Neural progenitor cell (in vitro differentiated cells): ENCODE data around the gene MTTP. TPM values are rescaled to one million over a fixed set of nuclear protein-coding genes. Genes with fewer than 3 reads are reported as not detected.

ENCODE experiments used
- DNase-seq: peaks from one replicate; pipeline ENCODE4 v3.0.0-alpha.2; 2016; ENCODE audit warnings: low spot score
- H2AFZ ChIP-seq: fragments of 200-600 bp; sonication (generic); replicated peaks from 2 replicates; pipeline ENCODE4 v1.6.1; 2016; ENCODE audit warnings: antibody characterized with exemption
- H3F3A ChIP-seq: fragments of 200-600 bp; sonication (generic); 2 replicates; pipeline ENCODE4 v1.6.1; 2016; ENCODE audit warnings: antibody characterized with exemption, low read depth
- H3K27ac ChIP-seq: fragments of 200-600 bp; sonication (generic); 2 replicates; pipeline ENCODE4 v1.5.1; 2016; ENCODE audit warnings: mild to moderate bottlenecking
- H3K27me3 ChIP-seq: fragments of 200-600 bp; sonication (generic); 2 replicates; pipeline ENCODE4 v1.6.1; 2016; ENCODE audit warnings: mild to moderate bottlenecking, moderate library complexity
- H3K36me3 ChIP-seq: fragments of 200-600 bp; sonication (generic); 2 replicates; pipeline ENCODE4 v1.5.1; 2016
- H3K4me1 ChIP-seq: fragments of 200-600 bp; sonication (generic); 2 replicates; pipeline ENCODE4 v1.6.1; 2016; ENCODE audit warnings: mixed run types
- H3K4me2 ChIP-seq: fragments of 200-600 bp; sonication (generic); 2 replicates; pipeline ENCODE4 v1.6.1; 2016
- H3K4me3 ChIP-seq: fragments of 200-600 bp; sonication (generic); 2 replicates; pipeline ENCODE4 v1.5.1; 2016
- H3K79me2 ChIP-seq: fragments of 200-600 bp; sonication (generic); 2 replicates; pipeline ENCODE4 v1.6.1; 2016; ENCODE audit warnings: low read depth
- H3K9ac ChIP-seq: fragments of 200-600 bp; sonication (generic); 2 replicates; pipeline ENCODE4 v1.6.1; 2016
- H3K9me3 ChIP-seq: fragments of 200-600 bp; sonication (generic); 2 replicates; pipeline ENCODE4 v1.5.1; 2016; ENCODE audit warnings: low read depth
- H4K20me1 ChIP-seq: fragments of 200-600 bp; sonication (generic); 2 replicates; pipeline ENCODE4 v1.6.1; 2016; ENCODE audit warnings: low read depth
- H3K27ac Mint-ChIP-seq: 3 replicates; pipeline ENCODE4 v1.8.0; 2021; ENCODE audit warnings: mixed read lengths
- H3K27me3 Mint-ChIP-seq: 2 replicates; pipeline ENCODE4 v1.8.0; 2022; ENCODE audit warnings: low read depth, mild to moderate bottlenecking, inconsistent platforms, moderate library complexity, mixed read lengths; ENCODE audit not compliant: insufficient read depth
- H3K36me3 Mint-ChIP-seq: 3 replicates; pipeline ENCODE4 v1.8.0; 2021; ENCODE audit warnings: mixed read lengths
- H3K4me1 Mint-ChIP-seq: 3 replicates; pipeline ENCODE4 v1.8.0; 2021; ENCODE audit warnings: mixed read lengths
- H3K4me3 Mint-ChIP-seq: 3 replicates; pipeline ENCODE4 v1.8.0; 2021; ENCODE audit warnings: mild to moderate bottlenecking, moderate library complexity, mixed read lengths
- H3K9me3 Mint-ChIP-seq: 3 replicates; pipeline ENCODE4 v1.8.0; 2020; ENCODE audit warnings: mixed read lengths
- EZH2 ChIP-seq: fragments of 200-600 bp; sonication (generic); IDR thresholded peaks from 2 replicates; pipeline ENCODE4 v1.6.1; 2017; ENCODE audit warnings: antibody characterized with exemption, mild to moderate bottlenecking, moderate library complexity
- EZH2phosphoT487 ChIP-seq: fragments of 200-600 bp; sonication (generic); IDR thresholded peaks from 2 replicates; pipeline ENCODE4 v1.6.1; 2017; ENCODE audit warnings: antibody characterized with exemption
- total RNA-seq: library from RNA; depleted of rRNA; stranded (reverse); fragments of >200 nt; gene quantifications from 2 replicates; pipeline ENCODE4 v1.2.3, GENCODE V29; 2015; ENCODE audit warnings: low replicate concordance
- TF ChIP-seq, protein P1 (sequence below): fragments of 200-600 bp; sonication (generic); IDR thresholded peaks from 2 replicates; pipeline ENCODE4 v1.5.1; 2017; ENCODE audit warnings: antibody characterized with exemption, mild to moderate bottlenecking

The MTTP gene
- total RNA-seq, 1 donor from 2014 or later: 4.4 TPM

DNA sequence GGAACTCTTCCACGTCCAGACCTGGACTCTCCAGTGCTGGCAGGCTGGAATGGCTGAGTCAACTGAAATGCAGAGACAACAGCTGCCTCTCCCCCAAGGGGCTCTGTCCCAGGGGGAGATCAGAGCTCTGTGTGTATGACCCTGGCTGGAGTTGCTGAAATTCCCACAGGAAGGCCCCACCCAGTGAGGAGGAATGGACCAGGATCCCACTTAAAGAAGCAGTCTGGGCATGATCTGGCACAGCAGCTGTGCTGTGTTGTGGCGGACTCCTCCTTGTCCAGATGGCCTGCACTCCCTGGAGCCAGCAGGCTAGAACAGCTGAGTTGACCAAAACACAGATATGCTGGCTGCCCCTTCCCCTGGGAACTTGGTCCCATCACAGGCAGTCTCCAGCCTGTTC is 38.4 kb upstream of the MTTP start:
- no peaks in the 10 kb centered on the region for H4K20me1 ChIP-seq
- H3K4me1 ChIP-seq: peaks cover 4% of the 10 kb centered on the region
- no peak overlapping the region for H3K4me2 ChIP-seq
- no peak overlapping the region for H3K9ac ChIP-seq
- Mint-ChIP-seq H3K4me1 (peaks cover 6% of the 10 kb centered on the region), H3K4me3 (no peak overlapping the region), H3K36me3 (no peaks in the 10 kb centered on the region), H3K27me3 (peaks cover 9% of the 10 kb centered on the region), H3K27ac (no peak overlapping the region), H3K9me3 (no peaks in the 10 kb centered on the region)
- no peaks in the 10 kb centered on the region for H3K9me3 ChIP-seq
- no peaks in the 10 kb centered on the region for H3K27me3 ChIP-seq
- TF ChIP-seq EZH2 (no peak), EZH2phosphoT487 (no peak)
- TF ChIP-seq, protein P1, sequence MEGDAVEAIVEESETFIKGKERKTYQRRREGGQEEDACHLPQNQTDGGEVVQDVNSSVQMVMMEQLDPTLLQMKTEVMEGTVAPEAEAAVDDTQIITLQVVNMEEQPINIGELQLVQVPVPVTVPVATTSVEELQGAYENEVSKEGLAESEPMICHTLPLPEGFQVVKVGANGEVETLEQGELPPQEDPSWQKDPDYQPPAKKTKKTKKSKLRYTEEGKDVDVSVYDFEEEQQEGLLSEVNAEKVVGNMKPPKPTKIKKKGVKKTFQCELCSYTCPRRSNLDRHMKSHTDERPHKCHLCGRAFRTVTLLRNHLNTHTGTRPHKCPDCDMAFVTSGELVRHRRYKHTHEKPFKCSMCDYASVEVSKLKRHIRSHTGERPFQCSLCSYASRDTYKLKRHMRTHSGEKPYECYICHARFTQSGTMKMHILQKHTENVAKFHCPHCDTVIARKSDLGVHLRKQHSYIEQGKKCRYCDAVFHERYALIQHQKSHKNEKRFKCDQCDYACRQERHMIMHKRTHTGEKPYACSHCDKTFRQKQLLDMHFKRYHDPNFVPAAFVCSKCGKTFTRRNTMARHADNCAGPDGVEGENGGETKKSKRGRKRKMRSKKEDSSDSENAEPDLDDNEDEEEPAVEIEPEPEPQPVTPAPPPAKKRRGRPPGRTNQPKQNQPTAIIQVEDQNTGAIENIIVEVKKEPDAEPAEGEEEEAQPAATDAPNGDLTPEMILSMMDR: no peak
- no peak overlapping the region for H3K27ac ChIP-seq
- no peaks in the 10 kb centered on the region for H3K36me3 ChIP-seq
- no peaks in the 10 kb centered on the region for H3K79me2 ChIP-seq
- no peak for DNase-seq
- H3K4me3 ChIP-seq: no peak overlapping the region
- no peak overlapping the region for H2AFZ ChIP-seq
- H3F3A ChIP-seq: no peaks in the 10 kb centered on the region

- Mint-ChIP-seq H3K9me3 (no peaks in the 10 kb centered on the region), H3K36me3 (no peaks in the 10 kb centered on the region), H3K4me1 (peaks cover 6% of the 10 kb centered on the region), H3K27me3 (peaks cover 9% of the 10 kb centered on the region), H3K27ac (no peak overlapping the region), H3K4me3 (no peak overlapping the region)
- no peaks in the 10 kb centered on the region for H3F3A ChIP-seq
- H3K4me1 ChIP-seq: peaks cover 4% of the 10 kb centered on the region
- H4K20me1 ChIP-seq: no peaks in the 10 kb centered on the region
- no peak overlapping the region for H3K27ac ChIP-seq
- no peak overlapping the region for H3K4me2 ChIP-seq
- DNase-seq: no peak
- no peak overlapping the region for H3K4me3 ChIP-seq
- no peaks in the 10 kb centered on the region for H3K36me3 ChIP-seq
- no peaks in the 10 kb centered on the region for H3K79me2 ChIP-seq
- H2AFZ ChIP-seq: no peak overlapping the region
- no peak overlapping the region for H3K9ac ChIP-seq
- H3K9me3 ChIP-seq: no peaks in the 10 kb centered on the region
- no peaks in the 10 kb centered on the region for H3K27me3 ChIP-seq
- TF ChIP-seq, protein P1: no peak
- TF ChIP-seq EZH2phosphoT487 (no peak), EZH2 (no peak)
Measured at GRCh38 chr4:99536848-99537247, 37.8 kb upstream of the MTTP start.

DNA sequence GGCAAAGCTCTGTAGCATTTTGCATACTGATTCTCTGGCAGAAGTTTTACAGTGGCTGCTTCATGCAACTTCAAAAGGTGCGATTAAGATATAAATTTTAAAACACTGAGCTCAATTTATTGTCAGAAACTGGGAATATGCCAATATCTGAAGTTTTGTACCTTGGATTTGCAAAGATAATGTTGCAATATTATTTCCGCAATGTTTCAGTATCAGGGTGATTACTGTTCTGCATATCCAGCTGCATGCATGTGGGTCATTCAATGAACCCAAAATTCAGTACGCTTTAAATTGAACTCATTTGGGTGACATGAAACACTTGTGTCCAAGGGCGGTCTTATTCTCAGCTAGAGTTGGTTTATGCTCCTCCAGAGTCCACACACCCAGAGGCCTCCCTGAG is 37.0 kb upstream of the MTTP start:
- Histone ChIP-seq H3F3A (no peaks in the 10 kb centered on the region), H3K4me1 (peaks cover 4% of the 10 kb centered on the region), H3K27me3 (no peaks in the 10 kb centered on the region), H3K4me2 (no peak overlapping the region), H3K9ac (no peak overlapping the region), H4K20me1 (no peaks in the 10 kb centered on the region), H3K4me3 (no peak overlapping the region), H3K9me3 (no peaks in the 10 kb centered on the region), H3K27ac (no peak overlapping the region), H2AFZ (no peak overlapping the region), H3K79me2 (no peaks in the 10 kb centered on the region), H3K36me3 (no peaks in the 10 kb centered on the region)
- no peak overlapping the region for H3K27ac Mint-ChIP-seq
- no peak overlapping the region for H3K4me3 Mint-ChIP-seq
- no peaks in the 10 kb centered on the region for H3K36me3 Mint-ChIP-seq
- peaks cover 9% of the 10 kb centered on the region for H3K27me3 Mint-ChIP-seq
- TF ChIP-seq, protein P1: no peak
- TF ChIP-seq EZH2phosphoT487: no peak
- TF ChIP-seq EZH2: no peak
- peaks cover 6% of the 10 kb centered on the region for H3K4me1 Mint-ChIP-seq
- DNase-seq: no peak
- H3K9me3 Mint-ChIP-seq: no peaks in the 10 kb centered on the region
